RWPE1 (cell line): Measurements from ENCODE around the gene ATXN1L.

Experiments used
- CTCF ChIA-PET: fragments of 350-600 bp; sonication (Branson Sonifier 250); formaldehyde crosslinking; extraction: SDS; loops from one replicate; lab custom pipeline; 2021; lab: Yijun Ruan, JAX
- POLR2A ChIA-PET: fragments of 400-600 bp; formaldehyde crosslinking; extraction: SDS; loops from one replicate; lab custom pipeline; 2020; ENCODE audit warnings: antibody characterized with exemption; ENCODE audit not compliant: low non-redundant PET; lab: Yijun Ruan, JAX
- DNase-seq: peaks from one replicate; pipeline ENCODE4 v3.0.0; 2012; ENCODE audit warnings: low spot score
- H3K27ac ChIP-seq: fragments of 450-650 bp; 2 replicates; pipeline ENCODE4 v1.5.1; 2017
- TF ChIP-seq, protein P1 (sequence below): fragments of 450-650 bp; conservative IDR thresholded peaks from 2 replicates; pipeline ENCODE4 v1.5.1; 2017; ENCODE audit warnings: low read depth, mild to moderate bottlenecking

Gene ATXN1L

DNA sequence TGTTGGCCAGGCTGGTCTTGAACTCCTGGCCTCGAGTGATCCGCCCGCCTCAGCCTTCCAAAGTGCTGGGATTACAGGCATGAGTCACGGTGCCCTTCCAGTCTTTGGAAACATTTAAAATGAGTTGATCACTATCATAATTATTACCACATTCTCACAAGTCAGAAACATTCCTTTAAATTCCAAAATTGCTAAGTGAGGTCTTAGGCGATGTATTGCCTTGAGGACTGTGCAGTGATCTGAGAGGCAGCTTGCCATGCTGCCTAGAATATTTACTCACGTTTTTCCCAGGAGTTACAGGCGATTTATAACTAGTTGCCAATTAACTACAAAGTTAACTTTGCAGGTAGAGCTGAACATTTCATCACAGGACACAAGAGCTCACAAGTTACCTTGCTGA lies 5.7 kb upstream of the ATXN1L start:
- TF ChIP-seq, protein P1, sequence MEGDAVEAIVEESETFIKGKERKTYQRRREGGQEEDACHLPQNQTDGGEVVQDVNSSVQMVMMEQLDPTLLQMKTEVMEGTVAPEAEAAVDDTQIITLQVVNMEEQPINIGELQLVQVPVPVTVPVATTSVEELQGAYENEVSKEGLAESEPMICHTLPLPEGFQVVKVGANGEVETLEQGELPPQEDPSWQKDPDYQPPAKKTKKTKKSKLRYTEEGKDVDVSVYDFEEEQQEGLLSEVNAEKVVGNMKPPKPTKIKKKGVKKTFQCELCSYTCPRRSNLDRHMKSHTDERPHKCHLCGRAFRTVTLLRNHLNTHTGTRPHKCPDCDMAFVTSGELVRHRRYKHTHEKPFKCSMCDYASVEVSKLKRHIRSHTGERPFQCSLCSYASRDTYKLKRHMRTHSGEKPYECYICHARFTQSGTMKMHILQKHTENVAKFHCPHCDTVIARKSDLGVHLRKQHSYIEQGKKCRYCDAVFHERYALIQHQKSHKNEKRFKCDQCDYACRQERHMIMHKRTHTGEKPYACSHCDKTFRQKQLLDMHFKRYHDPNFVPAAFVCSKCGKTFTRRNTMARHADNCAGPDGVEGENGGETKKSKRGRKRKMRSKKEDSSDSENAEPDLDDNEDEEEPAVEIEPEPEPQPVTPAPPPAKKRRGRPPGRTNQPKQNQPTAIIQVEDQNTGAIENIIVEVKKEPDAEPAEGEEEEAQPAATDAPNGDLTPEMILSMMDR, result no peak
- CTCF ChIA-PET, result interaction anchor here (0.6 kb wide), 1 partner anchor 95 kb away, joined by 3 read pairs; no protein-coding TSS in a partner anchor
- DNase-seq, result no peak
- POLR2A ChIA-PET, result no interaction called here
- H3K27ac ChIP-seq, result no peak overlapping the region

DNA sequence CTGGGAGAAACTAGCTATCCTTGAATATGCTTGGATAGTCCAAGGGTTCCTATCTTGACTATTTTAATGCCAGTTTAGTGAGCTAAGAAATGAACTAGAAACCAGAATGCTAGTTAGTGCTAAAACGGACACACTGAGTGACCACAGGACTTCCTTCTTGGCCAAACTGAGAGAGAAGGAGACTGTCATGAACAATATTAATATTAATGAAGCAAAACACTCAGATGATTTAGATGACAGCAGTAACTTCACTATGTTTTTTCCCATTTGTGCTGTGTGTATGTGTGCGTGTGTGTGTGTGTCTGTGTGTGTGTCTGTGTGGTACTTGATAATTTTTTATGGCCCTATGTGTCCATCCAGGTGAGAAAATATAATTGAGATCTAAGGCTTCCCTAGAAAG lies 2.2 kb upstream of the ATXN1L start:
- ChIA-PET POLR2A (interaction anchor here (0.5 kb wide), 1 partner anchor 51 kb away, joined by 5 read pairs; no protein-coding TSS in a partner anchor), CTCF (no interaction called here)
- H3K27ac ChIP-seq, result no peak overlapping the region
- no peak for DNase-seq
- TF ChIP-seq, protein P1, result no peak

DNA sequence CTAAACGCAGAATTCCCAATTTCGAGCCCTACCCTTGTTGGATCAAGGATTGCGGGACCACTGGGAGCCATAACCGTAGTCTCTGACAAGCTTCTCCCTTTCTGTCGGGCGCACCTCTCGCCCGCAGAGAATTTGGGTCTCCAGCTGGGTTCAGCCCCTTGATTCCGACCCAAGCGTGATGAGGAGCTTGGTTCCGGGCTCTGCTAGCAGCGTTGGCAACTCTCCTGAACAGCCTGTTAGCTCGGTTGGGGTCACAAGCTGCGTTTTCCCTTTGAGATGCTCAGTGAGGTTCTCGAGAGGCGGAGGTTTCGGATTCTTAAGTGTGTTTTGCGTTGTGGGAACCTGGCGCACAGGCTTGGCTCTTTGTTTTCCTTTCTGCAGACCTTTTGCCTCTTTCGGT lies 655 bp downstream of the ATXN1L start:
- H3K27ac ChIP-seq, result peak overlapping the region; percentile 71
- ChIA-PET POLR2A (no interaction called here), CTCF (interaction anchor here (2.4 kb wide), 1 partner anchor 36 kb away, joined by 6 read pairs; no protein-coding TSS in a partner anchor)
- TF ChIP-seq, protein P1, result no peak
- DNase-seq, result peak; percentile 18

GRCh38 chr16:71847096-71847495 lies 1.3 kb downstream of the ATXN1L start:
- CTCF ChIA-PET, result interaction anchor here (2.4 kb wide), 1 partner anchor 35 kb away, joined by 6 read pairs; no protein-coding TSS in a partner anchor
- no peak for DNase-seq
- TF ChIP-seq, protein P1, result no peak
- H3K27ac ChIP-seq, result no peak overlapping the region
- POLR2A ChIA-PET, result no interaction called here

DNA sequence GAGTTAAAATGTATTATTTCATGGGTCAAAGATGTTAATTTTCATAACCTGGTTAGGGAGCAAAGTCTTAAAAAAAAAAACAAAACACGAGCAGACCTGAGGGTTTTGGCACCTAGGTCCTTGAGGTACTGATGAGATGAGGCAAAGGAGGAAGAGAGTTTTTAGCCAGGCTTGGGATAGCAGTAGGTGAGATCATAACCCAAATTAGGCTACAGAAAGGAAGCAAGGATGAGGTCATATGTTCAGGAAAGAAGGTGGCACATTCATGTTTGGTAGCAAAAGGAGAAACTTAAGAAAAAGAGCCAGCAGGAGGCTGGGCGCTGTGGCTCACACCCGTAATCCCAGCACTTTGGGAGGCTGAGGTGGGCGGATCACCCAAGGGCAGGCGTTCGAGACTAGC lies 2.8 kb downstream of the ATXN1L start:
- no peak overlapping the region for H3K27ac ChIP-seq
- no peak for DNase-seq
- TF ChIP-seq, protein P1, result no peak
- POLR2A ChIA-PET, result no interaction called here
- CTCF ChIA-PET, result no interaction called here

- TF ChIP-seq, protein P1, result no peak
- DNase-seq, result no peak
- POLR2A ChIA-PET, result no interaction called here
- CTCF ChIA-PET, result no interaction called here
- no peak overlapping the region for H3K27ac ChIP-seq
Measured at GRCh38 chr16:71851746-71852145, 6.0 kb downstream of the ATXN1L start.
